ENCODE results near the gene EYS.

The EYS gene

DNA sequence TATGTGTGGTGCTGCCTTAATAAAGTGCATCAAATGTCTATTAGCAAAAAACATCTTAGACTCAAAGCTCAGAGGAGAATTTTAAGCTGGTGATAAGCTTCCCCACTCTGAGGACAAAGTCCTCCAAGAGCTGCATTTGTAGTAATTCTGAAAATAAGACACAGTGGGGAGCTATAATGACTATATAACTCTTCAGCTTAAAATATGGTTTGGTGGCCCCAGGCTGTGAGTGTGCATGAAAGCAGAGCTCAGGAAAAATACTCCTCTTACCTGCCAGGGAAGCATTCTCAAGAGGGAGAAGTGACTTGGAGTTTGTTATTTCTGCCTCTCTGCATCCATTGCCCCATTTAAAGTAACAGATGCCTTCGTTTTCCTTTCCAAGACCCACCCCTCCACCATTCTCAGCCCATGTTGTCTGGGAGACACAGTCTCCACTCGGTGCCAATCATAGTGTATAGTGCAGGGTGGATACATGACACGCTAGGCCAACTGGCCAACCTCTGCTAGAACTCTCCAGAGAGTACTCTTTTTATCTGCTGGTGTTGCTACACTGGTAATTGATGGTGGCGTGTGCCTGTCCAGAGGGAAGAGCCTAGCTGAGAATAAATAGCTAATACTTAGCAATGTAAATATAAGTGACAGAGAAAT lies 1842.2 kb downstream of the EYS start:
- Histone ChIP-seq H3K9me3 (ENCODE audit: control extremely low read depth in 1 of 5, control insufficient read depth in 4 of 5, insufficient read depth in 2 of 5, low read depth in 1 of 5, low read length in 4 of 5) (no peaks in the 10 kb centered on the region), H3K36me3 (ENCODE audit: control insufficient read depth in 4 of 4, insufficient read depth in 4 of 4, low read length in 3 of 4) (no peaks in the 10 kb centered on the region), H3K27me3 (replicated peaks in 2 of 5; ENCODE audit: control insufficient read depth in 4 of 5, insufficient read depth in 5 of 5, low read length in 4 of 5) (no peaks in the 10 kb centered on the region), H3K27ac (ENCODE audit: insufficient read depth in 1 of 2, low read depth in 1 of 2, low read length in 2 of 2, poor library complexity in 1 of 2, severe bottlenecking in 2 of 2) (no peak overlapping the region), H3K4me1 (ENCODE audit: control extremely low read depth in 1 of 4, control insufficient read depth in 4 of 4, insufficient read depth in 4 of 4, low read length in 3 of 4) (no peaks in the 10 kb centered on the region), H3K4me3 (ENCODE audit: control insufficient read depth in 1 of 7, extremely low read depth in 1 of 7, insufficient read depth in 4 of 7, low read depth in 2 of 7, low read length in 6 of 7) (no peak overlapping the region)
- POLR2A ChIA-PET, result no interaction called here
- WGBS (ENCODE audit: insufficient coverage), result 92% methylated on average over 2 of the region's 4 CpGs
- CTCF ChIA-PET, result interaction anchor here (1.3 kb wide), 1 partner anchor 466 kb away, joined by 3 read pairs; no protein-coding TSS in a partner anchor
- DNase-seq, result no peak

DNA sequence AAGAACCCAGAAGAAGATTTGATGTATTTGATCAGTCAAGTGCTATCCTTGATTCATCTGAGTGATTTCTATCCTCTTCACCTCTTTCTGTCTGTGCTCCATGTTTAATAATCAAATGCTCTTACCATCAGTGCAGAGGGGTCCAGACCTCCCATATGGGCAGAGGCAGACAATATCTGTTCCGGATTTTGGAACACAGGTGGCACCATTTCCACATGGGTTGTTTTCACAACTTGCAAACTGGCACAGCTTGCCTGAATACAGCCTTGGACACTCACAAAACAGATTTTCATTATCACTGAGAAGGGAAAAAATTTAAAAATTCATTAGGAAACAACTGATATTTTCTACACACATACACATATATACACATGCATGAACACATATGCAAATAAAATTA lies 1843.0 kb downstream of the EYS start:
- 71% methylated on average over 1 of the region's 1 CpG for WGBS (ENCODE audit: insufficient coverage)
- CTCF ChIA-PET, result interaction anchor here (1.3 kb wide), 1 partner anchor 467 kb away, joined by 3 read pairs; no protein-coding TSS in a partner anchor

DNA sequence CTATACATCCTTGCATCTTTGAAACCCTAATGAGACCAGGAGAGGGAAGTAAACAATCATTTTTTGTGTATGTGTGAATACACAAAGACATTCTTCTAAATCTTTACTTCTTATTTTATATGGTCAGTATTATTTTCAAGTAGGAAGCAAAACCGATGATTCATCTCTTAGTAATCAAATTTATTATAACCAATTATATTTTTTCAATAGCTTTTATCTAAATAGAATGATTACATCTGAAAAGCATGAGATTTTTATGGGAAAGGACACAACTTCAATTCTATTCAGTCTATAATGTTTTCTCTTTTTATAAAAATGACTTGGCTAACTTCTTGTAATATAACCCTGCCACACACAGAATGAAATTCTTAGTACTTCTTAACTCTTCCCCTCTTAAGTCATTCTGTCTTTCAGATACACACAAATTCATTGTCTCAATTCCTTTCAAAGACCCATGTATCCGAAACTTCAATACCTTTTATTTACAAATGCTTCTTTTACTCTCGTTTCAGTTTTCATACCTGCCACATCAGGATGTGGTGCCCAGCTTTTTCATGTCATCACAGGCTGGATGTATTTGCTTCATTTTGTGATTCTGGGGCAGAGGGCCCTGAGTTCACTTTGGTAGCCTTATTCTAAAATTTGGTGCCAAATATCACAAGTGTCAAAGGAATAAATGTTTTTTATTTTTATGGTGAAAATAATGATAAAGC lies 1844.4 kb downstream of the EYS start:
- Histone ChIP-seq H3K4me3 (ENCODE audit: control insufficient read depth in 1 of 7, extremely low read depth in 1 of 7, insufficient read depth in 4 of 7, low read depth in 2 of 7, low read length in 6 of 7) (no peak overlapping the region), H3K27ac (ENCODE audit: insufficient read depth in 1 of 2, low read depth in 1 of 2, low read length in 2 of 2, poor library complexity in 1 of 2, severe bottlenecking in 2 of 2) (no peak overlapping the region), H3K4me1 (ENCODE audit: control extremely low read depth in 1 of 4, control insufficient read depth in 4 of 4, insufficient read depth in 4 of 4, low read length in 3 of 4) (no peaks in the 10 kb centered on the region), H3K36me3 (ENCODE audit: control insufficient read depth in 4 of 4, insufficient read depth in 4 of 4, low read length in 3 of 4) (no peaks in the 10 kb centered on the region), H3K27me3 (replicated peaks in 2 of 5; ENCODE audit: control insufficient read depth in 4 of 5, insufficient read depth in 5 of 5, low read length in 4 of 5) (no peaks in the 10 kb centered on the region), H3K9me3 (ENCODE audit: control extremely low read depth in 1 of 5, control insufficient read depth in 4 of 5, insufficient read depth in 2 of 5, low read depth in 1 of 5, low read length in 4 of 5) (no peaks in the 10 kb centered on the region)
- DNase-seq, result no peak
- ChIA-PET CTCF (no interaction called here), POLR2A (no interaction called here)
- WGBS (ENCODE audit: insufficient coverage), result 100% methylated on average over 2 of the region's 3 CpGs

More for the DNA sequence above, 1843.0 kb downstream of the EYS start:
- H3K36me3 ChIP-seq (ENCODE audit: control insufficient read depth in 4 of 4, insufficient read depth in 4 of 4, low read length in 3 of 4), result no peaks in the 10 kb centered on the region
- H3K27ac ChIP-seq (ENCODE audit: insufficient read depth in 1 of 2, low read depth in 1 of 2, low read length in 2 of 2, poor library complexity in 1 of 2, severe bottlenecking in 2 of 2), result no peak overlapping the region
- H3K9me3 ChIP-seq (ENCODE audit: control extremely low read depth in 1 of 5, control insufficient read depth in 4 of 5, insufficient read depth in 2 of 5, low read depth in 1 of 5, low read length in 4 of 5), result no peaks in the 10 kb centered on the region
- no peak overlapping the region for H3K4me3 ChIP-seq (ENCODE audit: control insufficient read depth in 1 of 7, extremely low read depth in 1 of 7, insufficient read depth in 4 of 7, low read depth in 2 of 7, low read length in 6 of 7)
- no peaks in the 10 kb centered on the region for H3K4me1 ChIP-seq (ENCODE audit: control extremely low read depth in 1 of 4, control insufficient read depth in 4 of 4, insufficient read depth in 4 of 4, low read length in 3 of 4)
- no peak for DNase-seq
- POLR2A ChIA-PET, result no interaction called here
- H3K27me3 ChIP-seq (replicated peaks in 2 of 5; ENCODE audit: control insufficient read depth in 4 of 5, insufficient read depth in 5 of 5, low read length in 4 of 5), result no peaks in the 10 kb centered on the region

DNA sequence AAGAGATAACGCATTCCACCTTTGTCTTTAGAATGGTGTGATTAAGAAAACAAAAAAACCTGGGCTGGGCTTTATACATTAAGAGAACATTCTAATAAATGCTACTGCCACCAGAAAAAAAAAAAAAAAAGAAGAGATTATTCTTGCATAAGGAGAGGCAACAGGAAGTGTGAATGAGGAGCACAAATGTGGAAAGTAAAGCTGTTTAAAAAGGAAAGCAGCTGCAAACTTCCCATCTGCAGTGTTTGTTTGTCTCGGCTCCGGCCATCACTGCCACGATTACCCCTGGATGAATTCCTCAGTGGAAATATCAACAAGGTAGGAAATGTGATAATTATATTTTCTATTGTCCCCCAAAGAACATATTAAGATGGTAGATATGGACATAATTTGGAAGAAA lies 1847.5 kb downstream of the EYS start:
- H3K4me3 ChIP-seq (ENCODE audit: control insufficient read depth in 1 of 7, extremely low read depth in 1 of 7, insufficient read depth in 4 of 7, low read depth in 2 of 7, low read length in 6 of 7), result no peak overlapping the region
- no peak for DNase-seq
- ChIA-PET POLR2A (no interaction called here), CTCF (interaction anchor here (0.6 kb wide), 1 partner anchor 55 kb away, joined by 3 read pairs; no protein-coding TSS in a partner anchor)
- no peaks in the 10 kb centered on the region for H3K27me3 ChIP-seq (replicated peaks in 2 of 5; ENCODE audit: control insufficient read depth in 4 of 5, insufficient read depth in 5 of 5, low read length in 4 of 5)
- no peaks in the 10 kb centered on the region for H3K4me1 ChIP-seq (ENCODE audit: control extremely low read depth in 1 of 4, control insufficient read depth in 4 of 4, insufficient read depth in 4 of 4, low read length in 3 of 4)
- WGBS (ENCODE audit: insufficient coverage), result no CpG with 5 or more reads among the region's 4 CpGs
- no peak overlapping the region for H3K27ac ChIP-seq (ENCODE audit: insufficient read depth in 1 of 2, low read depth in 1 of 2, low read length in 2 of 2, poor library complexity in 1 of 2, severe bottlenecking in 2 of 2)
- H3K9me3 ChIP-seq (ENCODE audit: control extremely low read depth in 1 of 5, control insufficient read depth in 4 of 5, insufficient read depth in 2 of 5, low read depth in 1 of 5, low read length in 4 of 5), result no peaks in the 10 kb centered on the region
- no peaks in the 10 kb centered on the region for H3K36me3 ChIP-seq (ENCODE audit: control insufficient read depth in 4 of 4, insufficient read depth in 4 of 4, low read length in 3 of 4)

DNA sequence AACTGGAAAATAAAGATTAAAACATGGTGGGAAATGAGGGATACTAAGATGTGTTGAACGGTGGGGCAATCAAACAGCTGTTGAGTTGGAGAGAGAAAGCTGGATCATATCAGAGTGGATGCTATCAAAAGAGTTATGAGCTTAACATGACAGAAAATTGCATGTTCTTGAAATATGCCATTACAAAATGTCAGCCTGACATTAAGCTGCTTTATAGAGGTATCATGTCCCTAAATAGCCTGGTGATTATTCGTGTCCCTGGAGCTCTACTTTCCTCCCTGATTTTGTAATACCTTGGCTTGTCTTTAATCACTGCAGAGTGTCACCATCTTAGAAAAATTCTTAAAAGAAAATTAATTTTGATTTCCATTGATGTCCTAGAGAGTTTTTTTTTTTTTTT lies 1848.3 kb downstream of the EYS start:
- Histone ChIP-seq H3K9me3 (ENCODE audit: control extremely low read depth in 1 of 5, control insufficient read depth in 4 of 5, insufficient read depth in 2 of 5, low read depth in 1 of 5, low read length in 4 of 5) (no peaks in the 10 kb centered on the region), H3K36me3 (ENCODE audit: control insufficient read depth in 4 of 4, insufficient read depth in 4 of 4, low read length in 3 of 4) (no peaks in the 10 kb centered on the region), H3K4me1 (ENCODE audit: control extremely low read depth in 1 of 4, control insufficient read depth in 4 of 4, insufficient read depth in 4 of 4, low read length in 3 of 4) (no peaks in the 10 kb centered on the region), H3K4me3 (ENCODE audit: control insufficient read depth in 1 of 7, extremely low read depth in 1 of 7, insufficient read depth in 4 of 7, low read depth in 2 of 7, low read length in 6 of 7) (no peak overlapping the region), H3K27ac (ENCODE audit: insufficient read depth in 1 of 2, low read depth in 1 of 2, low read length in 2 of 2, poor library complexity in 1 of 2, severe bottlenecking in 2 of 2) (no peak overlapping the region), H3K27me3 (replicated peaks in 2 of 5; ENCODE audit: control insufficient read depth in 4 of 5, insufficient read depth in 5 of 5, low read length in 4 of 5) (no peaks in the 10 kb centered on the region)
- ChIA-PET POLR2A (no interaction called here), CTCF (no interaction called here)
- WGBS (ENCODE audit: insufficient coverage), result 100% methylated on average over 2 of the region's 2 CpGs
- DNase-seq, result no peak

DNA sequence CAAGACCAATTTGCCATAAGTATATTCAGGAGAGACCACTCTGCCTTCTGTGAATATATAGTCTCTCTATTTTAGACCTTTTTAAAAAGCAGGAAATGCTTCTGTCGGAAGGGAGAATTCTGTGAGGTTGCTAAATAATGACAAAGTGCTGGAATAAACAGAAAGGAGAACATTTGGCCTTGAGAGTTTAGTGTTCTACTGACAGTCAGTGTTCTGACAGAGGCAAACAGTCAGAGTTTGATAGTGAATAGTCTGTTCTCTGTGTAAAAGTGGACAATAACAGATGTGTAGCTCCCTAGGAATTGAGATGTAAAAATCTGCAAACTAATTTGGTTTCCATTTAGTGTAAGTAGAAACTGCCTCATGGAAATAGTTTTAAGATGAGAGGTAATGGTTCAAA lies 1850.8 kb downstream of the EYS start:
- Histone ChIP-seq H3K27me3 (replicated peaks in 2 of 5; ENCODE audit: control insufficient read depth in 4 of 5, insufficient read depth in 5 of 5, low read length in 4 of 5) (no peaks in the 10 kb centered on the region), H3K4me3 (ENCODE audit: control insufficient read depth in 1 of 7, extremely low read depth in 1 of 7, insufficient read depth in 4 of 7, low read depth in 2 of 7, low read length in 6 of 7) (no peak overlapping the region), H3K27ac (ENCODE audit: insufficient read depth in 1 of 2, low read depth in 1 of 2, low read length in 2 of 2, poor library complexity in 1 of 2, severe bottlenecking in 2 of 2) (no peak overlapping the region), H3K4me1 (ENCODE audit: control extremely low read depth in 1 of 4, control insufficient read depth in 4 of 4, insufficient read depth in 4 of 4, low read length in 3 of 4) (no peaks in the 10 kb centered on the region), H3K36me3 (ENCODE audit: control insufficient read depth in 4 of 4, insufficient read depth in 4 of 4, low read length in 3 of 4) (no peaks in the 10 kb centered on the region), H3K9me3 (ENCODE audit: control extremely low read depth in 1 of 5, control insufficient read depth in 4 of 5, insufficient read depth in 2 of 5, low read depth in 1 of 5, low read length in 4 of 5) (no peaks in the 10 kb centered on the region)
- 67% methylated on average over 1 of the region's 1 CpG for WGBS (ENCODE audit: insufficient coverage)
- ChIA-PET CTCF (no interaction called here), POLR2A (no interaction called here)
- no peak for DNase-seq

DNA sequence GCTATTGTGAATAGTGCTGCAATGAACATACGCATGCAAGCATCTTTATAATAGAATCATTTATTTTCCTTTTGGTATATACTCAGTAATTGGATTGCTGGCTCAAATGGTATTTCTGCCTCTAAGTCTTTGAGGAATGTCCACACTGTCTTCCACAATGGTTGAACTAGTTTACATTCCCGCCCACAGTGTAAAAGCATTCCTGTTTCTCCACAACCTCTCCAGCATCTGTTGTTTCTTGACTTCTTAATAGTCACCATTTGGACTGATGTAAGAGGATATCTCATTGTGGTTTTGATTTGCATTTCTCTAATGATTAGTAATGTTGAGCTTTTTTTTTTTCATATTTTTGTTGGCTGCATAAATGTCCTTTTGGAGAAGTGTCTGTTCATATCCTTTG lies 1862.7 kb downstream of the EYS start:
- Histone ChIP-seq H3K27me3 (replicated peaks in 2 of 5; ENCODE audit: control insufficient read depth in 4 of 5, insufficient read depth in 5 of 5, low read length in 4 of 5) (no peaks in the 10 kb centered on the region), H3K4me1 (ENCODE audit: control extremely low read depth in 1 of 4, control insufficient read depth in 4 of 4, insufficient read depth in 4 of 4, low read length in 3 of 4) (no peaks in the 10 kb centered on the region), H3K4me3 (ENCODE audit: control insufficient read depth in 1 of 7, extremely low read depth in 1 of 7, insufficient read depth in 4 of 7, low read depth in 2 of 7, low read length in 6 of 7) (no peak overlapping the region), H3K9me3 (ENCODE audit: control extremely low read depth in 1 of 5, control insufficient read depth in 4 of 5, insufficient read depth in 2 of 5, low read depth in 1 of 5, low read length in 4 of 5) (peaks cover 0 to 2% (median 0%) of the 10 kb centered on the region in 5 experiments), H3K36me3 (ENCODE audit: control insufficient read depth in 4 of 4, insufficient read depth in 4 of 4, low read length in 3 of 4) (no peaks in the 10 kb centered on the region), H3K27ac (ENCODE audit: insufficient read depth in 1 of 2, low read depth in 1 of 2, low read length in 2 of 2, poor library complexity in 1 of 2, severe bottlenecking in 2 of 2) (no peak overlapping the region)
- no peak for DNase-seq
- WGBS (ENCODE audit: insufficient coverage), result no CpG with 5 or more reads among the region's 2 CpGs
- CTCF ChIA-PET, result no interaction called here
- POLR2A ChIA-PET, result no interaction called here
